HEK293 (cell line): Measurements from ENCODE around the gene HADHB.
A peak's percentile ranks its signal among the peaks of the same experiment; 100 is the strongest.

ENCODE experiments used
- CTCF ChIA-PET: fragments of 350-600 bp; formaldehyde crosslinking; extraction: SDS; loops from one replicate; lab custom pipeline; 2021; ENCODE audit warnings: antibody characterized with exemption; lab: Yijun Ruan, JAX
- POLR2A ChIA-PET: fragments of 300-600 bp; formaldehyde crosslinking; extraction: SDS; loops from one replicate; lab custom pipeline; 2020; ENCODE audit warnings: antibody characterized with exemption, inconsistent platforms; lab: Yijun Ruan, JAX
- H3K27ac ChIP-seq: fragments of 200-500 bp; sonication (Bioruptor generic); 2 replicates; pipeline ENCODE4 v1.5.1; 2014; ENCODE audit warnings: low read depth, low read length, control low read depth, inconsistent platforms; ENCODE audit errors: extremely low read depth
- H3K36me3 ChIP-seq, 2 experiments: fragments of 200-500 bp in 1 of 2; sonication (Bioruptor generic) in 1 of 2; 1 replicate in 1 of 2; 2 replicates in 1 of 2; pipeline ENCODE4 v1.5.1; 2014 to 2017; ENCODE audit warnings: inconsistent platforms in 2 of 2, low read length in 2 of 2; ENCODE audit not compliant: control insufficient read depth in 2 of 2, insufficient read depth in 1 of 2
- H3K4me1 ChIP-seq: fragments of 200-500 bp; sonication (Bioruptor generic); 2 replicates; pipeline ENCODE4 v1.5.1; 2014; ENCODE audit warnings: mild to moderate bottlenecking, low read length, inconsistent platforms; ENCODE audit not compliant: control insufficient read depth, insufficient read depth
- H3K4me3 ChIP-seq: 2 replicates; pipeline ENCODE4 v1.5.1; 2011; ENCODE audit warnings: low read depth, mild to moderate bottlenecking, control low read depth, low read length, moderate library complexity
- H3K9me3 ChIP-seq: fragments of 200-500 bp; sonication (Bioruptor generic); 2 replicates; pipeline ENCODE4 v1.5.1; 2014; ENCODE audit warnings: low read depth, low read length, inconsistent platforms; ENCODE audit not compliant: control insufficient read depth, insufficient read depth
- IKZF3 ChIP-seq: fragments of 450-650 bp; IDR thresholded peaks from 2 replicates; pipeline ENCODE4 v1.5.0; 2018; ENCODE audit warnings: missing biosample characterization, mild to moderate bottlenecking, missing genetic modification characterization, moderate library complexity
- KLF1 ChIP-seq: fragments of 450-650 bp; formaldehyde crosslinking; IDR thresholded peaks from 2 replicates; pipeline ENCODE4 v1.5.1; 2016; ENCODE audit warnings: missing biosample characterization, missing genetic modification characterization
- KLF16 ChIP-seq: fragments of 450-650 bp; formaldehyde crosslinking; IDR thresholded peaks from 2 replicates; pipeline ENCODE4 v1.5.1; 2017; ENCODE audit warnings: missing biosample characterization, missing genetic modification characterization
- KLF9 ChIP-seq: fragments of 450-650 bp; formaldehyde crosslinking; IDR thresholded peaks from 2 replicates; pipeline ENCODE4 v1.5.1; 2016; ENCODE audit warnings: missing biosample characterization, missing genetic modification characterization, low read depth
- YY2 ChIP-seq: fragments of 450-650 bp; formaldehyde crosslinking; IDR thresholded peaks from 2 replicates; pipeline ENCODE4 v1.5.1; 2016; ENCODE audit warnings: missing biosample characterization, missing genetic modification characterization
- ZBTB17 ChIP-seq: fragments of 450-650 bp; formaldehyde crosslinking; IDR thresholded peaks from 2 replicates; pipeline ENCODE4 v1.5.1; 2016; ENCODE audit warnings: missing biosample characterization, missing genetic modification characterization
- ZBTB44 ChIP-seq: fragments of 450-650 bp; IDR thresholded peaks from 2 replicates; pipeline ENCODE4 v1.5.1; 2018; ENCODE audit warnings: missing biosample characterization, mild to moderate bottlenecking, missing genetic modification characterization
- ZBTB6 ChIP-seq: fragments of 450-650 bp; formaldehyde crosslinking; IDR thresholded peaks from 2 replicates; pipeline ENCODE4 v1.5.1; 2017; ENCODE audit warnings: missing biosample characterization, missing genetic modification characterization
- ZFP69B ChIP-seq: fragments of 450-650 bp; formaldehyde crosslinking; IDR thresholded peaks from 2 replicates; pipeline ENCODE4 v1.5.1; 2016; ENCODE audit warnings: missing biosample characterization, missing genetic modification characterization
- ZNF10 ChIP-seq: fragments of 450-650 bp; formaldehyde crosslinking; IDR thresholded peaks from 2 replicates; pipeline ENCODE4 v1.5.1; 2017; ENCODE audit warnings: missing biosample characterization, missing genetic modification characterization
- ZNF114 ChIP-seq: fragments of 450-650 bp; formaldehyde crosslinking; IDR thresholded peaks from 2 replicates; pipeline ENCODE4 v1.5.0; 2017; ENCODE audit warnings: missing biosample characterization, missing genetic modification characterization
- ZNF2 ChIP-seq: fragments of 450-650 bp; formaldehyde crosslinking; IDR thresholded peaks from 2 replicates; pipeline ENCODE4 v1.5.1; 2016; ENCODE audit warnings: missing biosample characterization, missing genetic modification characterization
- ZNF23 ChIP-seq: fragments of 450-650 bp; formaldehyde crosslinking; IDR thresholded peaks from 2 replicates; pipeline ENCODE4 v1.5.1; 2016; ENCODE audit warnings: missing biosample characterization, missing genetic modification characterization, borderline replicate concordance
- ZNF239 ChIP-seq: fragments of 450-650 bp; formaldehyde crosslinking; IDR thresholded peaks from 2 replicates; pipeline ENCODE4 v1.5.1; 2016; ENCODE audit warnings: missing biosample characterization, missing genetic modification characterization
- ZNF266 ChIP-seq: fragments of 450-650 bp; formaldehyde crosslinking; IDR thresholded peaks from 2 replicates; pipeline ENCODE4 v1.5.1; 2016; ENCODE audit warnings: missing biosample characterization, missing genetic modification characterization, low read depth
- ZNF391 ChIP-seq: fragments of 450-650 bp; formaldehyde crosslinking; IDR thresholded peaks from 2 replicates; pipeline ENCODE4 v1.5.1; 2016; ENCODE audit warnings: low read depth, missing biosample characterization, missing genetic modification characterization, borderline replicate concordance
- ZNF416 ChIP-seq: fragments of 450-650 bp; formaldehyde crosslinking; IDR thresholded peaks from 2 replicates; pipeline ENCODE4 v1.5.1; 2016; ENCODE audit warnings: missing biosample characterization, missing genetic modification characterization
- ZNF433 ChIP-seq: fragments of 450-650 bp; formaldehyde crosslinking; IDR thresholded peaks from 2 replicates; pipeline ENCODE4 v1.5.1; 2016; ENCODE audit warnings: missing biosample characterization, missing genetic modification characterization, low read depth
- ZNF510 ChIP-seq: fragments of 450-650 bp; formaldehyde crosslinking; IDR thresholded peaks from 2 replicates; pipeline ENCODE4 v1.5.1; 2018; ENCODE audit warnings: mild to moderate bottlenecking, missing genetic modification characterization, missing biosample characterization; ENCODE audit not compliant: insufficient replicate concordance
- ZNF629 ChIP-seq: fragments of 450-650 bp; formaldehyde crosslinking; IDR thresholded peaks from 2 replicates; pipeline ENCODE4 v1.5.1; 2017; ENCODE audit warnings: missing biosample characterization, missing genetic modification characterization
- ZNF658 ChIP-seq: fragments of 450-650 bp; formaldehyde crosslinking; IDR thresholded peaks from 2 replicates; pipeline ENCODE4; 2016; ENCODE audit warnings: missing biosample characterization, missing genetic modification characterization
- ZNF677 ChIP-seq: fragments of 450-650 bp; IDR thresholded peaks from 2 replicates; pipeline ENCODE4 v1.5.0; 2018; ENCODE audit warnings: missing biosample characterization, mild to moderate bottlenecking, missing genetic modification characterization, moderate library complexity
- ZNF791 ChIP-seq: fragments of 450-650 bp; formaldehyde crosslinking; IDR thresholded peaks from 2 replicates; pipeline ENCODE4 v1.5.1; 2016; ENCODE audit warnings: missing biosample characterization, missing genetic modification characterization
- TF ChIP-seq, protein P1 (sequence below): fragments of 450-650 bp; formaldehyde crosslinking; IDR thresholded peaks from 2 replicates; pipeline ENCODE4 v1.5.1; 2016; ENCODE audit warnings: missing biosample characterization, missing genetic modification characterization, borderline replicate concordance
- TF ChIP-seq, protein P2 (sequence below): fragments of 450-650 bp; formaldehyde crosslinking; conservative IDR thresholded peaks from 2 replicates; pipeline ENCODE4 v1.5.1; 2016; ENCODE audit warnings: low read depth, missing biosample characterization, missing genetic modification characterization

The HADHB gene

GRCh38 chr2:26243470-26244308, 1.1 kb upstream of the HADHB start (continued):
- TF ChIP-seq ZBTB6 (tag by site-specific recombination) = no peak
- no peak for TF ChIP-seq ZNF433 (tag by site-specific recombination)
- TF ChIP-seq, protein P1, sequence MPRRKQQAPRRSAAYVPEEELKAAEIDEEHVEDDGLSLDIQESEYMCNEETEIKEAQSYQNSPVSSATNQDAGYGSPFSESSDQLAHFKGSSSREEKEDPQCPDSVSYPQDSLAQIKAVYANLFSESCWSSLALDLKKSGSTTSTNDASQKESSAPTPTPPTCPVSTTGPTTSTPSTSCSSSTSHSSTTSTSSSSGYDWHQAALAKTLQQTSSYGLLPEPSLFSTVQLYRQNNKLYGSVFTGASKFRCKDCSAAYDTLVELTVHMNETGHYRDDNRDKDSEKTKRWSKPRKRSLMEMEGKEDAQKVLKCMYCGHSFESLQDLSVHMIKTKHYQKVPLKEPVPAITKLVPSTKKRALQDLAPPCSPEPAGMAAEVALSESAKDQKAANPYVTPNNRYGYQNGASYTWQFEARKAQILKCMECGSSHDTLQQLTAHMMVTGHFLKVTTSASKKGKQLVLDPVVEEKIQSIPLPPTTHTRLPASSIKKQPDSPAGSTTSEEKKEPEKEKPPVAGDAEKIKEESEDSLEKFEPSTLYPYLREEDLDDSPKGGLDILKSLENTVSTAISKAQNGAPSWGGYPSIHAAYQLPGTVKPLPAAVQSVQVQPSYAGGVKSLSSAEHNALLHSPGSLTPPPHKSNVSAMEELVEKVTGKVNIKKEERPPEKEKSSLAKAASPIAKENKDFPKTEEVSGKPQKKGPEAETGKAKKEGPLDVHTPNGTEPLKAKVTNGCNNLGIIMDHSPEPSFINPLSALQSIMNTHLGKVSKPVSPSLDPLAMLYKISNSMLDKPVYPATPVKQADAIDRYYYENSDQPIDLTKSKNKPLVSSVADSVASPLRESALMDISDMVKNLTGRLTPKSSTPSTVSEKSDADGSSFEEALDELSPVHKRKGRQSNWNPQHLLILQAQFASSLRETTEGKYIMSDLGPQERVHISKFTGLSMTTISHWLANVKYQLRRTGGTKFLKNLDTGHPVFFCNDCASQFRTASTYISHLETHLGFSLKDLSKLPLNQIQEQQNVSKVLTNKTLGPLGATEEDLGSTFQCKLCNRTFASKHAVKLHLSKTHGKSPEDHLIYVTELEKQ (tag by site-specific recombination) = no peak
- TF ChIP-seq KLF16 (tag by site-specific recombination) = peak; percentile 35; the same call in 1 of the 2 replicates
- TF ChIP-seq ZBTB17 (tag by site-specific recombination) = peak; percentile 84

- ChIA-PET CTCF (interaction anchor here (0.7 to 1.5 kb wide), 4 partner anchors 30 to 100 kb away, joined by 3 to 4 read pairs (median 4); no protein-coding TSS in a partner anchor), POLR2A (interaction anchor here (0.6 to 3.6 kb wide), 5 partner anchors 8 to 286 kb away, joined by 3 to 20 read pairs (median 5); partner anchors contain the start of gene SELENOI)
- peak overlapping the region; percentile 97 for H3K27ac ChIP-seq
- peak overlapping the region; percentile 91 for H3K4me3 ChIP-seq
- no peaks in the 10 kb centered on the region for H3K9me3 ChIP-seq
- H3K4me1 ChIP-seq = peaks cover 2% of the 10 kb centered on the region; the same call in 1 of the 2 replicates
- no peaks in the 10 kb centered on the region for H3K36me3 ChIP-seq
- TF ChIP-seq KLF9 (tag by site-specific recombination) (peak; percentile 93), YY2 (peak; percentile 26; the same call in 1 of the 2 replicates), ZFP69B (tag by site-specific recombination) (0 out of 2 replicates have a peak, but pooled peaks have one; percentile 18), ZNF114 (no peak), KLF1 (tag by site-specific recombination) (peak; percentile 97), ZNF677 (tag by site-specific recombination) (no peak), KLF16 (tag by site-specific recombination) (peak; percentile 15; the same call in 1 of the 2 replicates), ZNF416 (tag by site-specific recombination) (no peak), ZNF10 (tag by site-specific recombination) (no peak), IKZF3 (no peak), ZNF658 (tag by site-specific recombination) (no peak), ZNF266 (no peak), ZNF391 (peak; percentile 78; the same call in 1 of the 2 replicates), ZNF23 (tag by site-specific recombination) (no peak), ZNF2 (tag by site-specific recombination) (no peak), ZNF791 (tag by site-specific recombination) (no peak), ZNF510 (tag by site-specific recombination) (no peak), ZNF239 (tag by site-specific recombination) (no peak), ZNF629 (tag by site-specific recombination) (no peak), ZBTB44 (tag by site-specific recombination) (no peak)
- TF ChIP-seq, protein P2, sequence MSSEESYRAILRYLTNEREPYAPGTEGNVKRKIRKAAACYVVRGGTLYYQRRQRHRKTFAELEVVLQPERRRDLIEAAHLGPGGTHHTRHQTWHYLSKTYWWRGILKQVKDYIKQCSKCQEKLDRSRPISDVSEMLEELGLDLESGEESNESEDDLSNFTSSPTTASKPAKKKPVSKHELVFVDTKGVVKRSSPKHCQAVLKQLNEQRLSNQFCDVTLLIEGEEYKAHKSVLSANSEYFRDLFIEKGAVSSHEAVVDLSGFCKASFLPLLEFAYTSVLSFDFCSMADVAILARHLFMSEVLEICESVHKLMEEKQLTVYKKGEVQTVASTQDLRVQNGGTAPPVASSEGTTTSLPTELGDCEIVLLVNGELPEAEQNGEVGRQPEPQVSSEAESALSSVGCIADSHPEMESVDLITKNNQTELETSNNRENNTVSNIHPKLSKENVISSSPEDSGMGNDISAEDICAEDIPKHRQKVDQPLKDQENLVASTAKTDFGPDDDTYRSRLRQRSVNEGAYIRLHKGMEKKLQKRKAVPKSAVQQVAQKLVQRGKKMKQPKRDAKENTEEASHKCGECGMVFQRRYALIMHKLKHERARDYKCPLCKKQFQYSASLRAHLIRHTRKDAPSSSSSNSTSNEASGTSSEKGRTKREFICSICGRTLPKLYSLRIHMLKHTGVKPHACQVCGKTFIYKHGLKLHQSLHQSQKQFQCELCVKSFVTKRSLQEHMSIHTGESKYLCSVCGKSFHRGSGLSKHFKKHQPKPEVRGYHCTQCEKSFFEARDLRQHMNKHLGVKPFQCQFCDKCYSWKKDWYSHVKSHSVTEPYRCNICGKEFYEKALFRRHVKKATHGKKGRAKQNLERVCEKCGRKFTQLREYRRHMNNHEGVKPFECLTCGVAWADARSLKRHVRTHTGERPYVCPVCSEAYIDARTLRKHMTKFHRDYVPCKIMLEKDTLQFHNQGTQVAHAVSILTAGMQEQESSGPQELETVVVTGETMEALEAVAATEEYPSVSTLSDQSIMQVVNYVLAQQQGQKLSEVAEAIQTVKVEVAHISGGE (tag by site-specific recombination) = peak; percentile 19; the same call in 1 of the 2 replicates
Measured at GRCh38 chr2:26245231-26245732, 543 bp downstream of the HADHB start.
